Colon (tissue), 2 donors: Measurements from ENCODE around the gene SERPINE2.

Source experiments
- FAIRE-seq: peaks from 2 replicates; lab custom pipeline; 2012; peaks lifted over from hg19 to GRCh38; lab: Jason Lieb, UNC
- donor health status: control.
- donor health status: control.

SERPINE2 gene

DNA sequence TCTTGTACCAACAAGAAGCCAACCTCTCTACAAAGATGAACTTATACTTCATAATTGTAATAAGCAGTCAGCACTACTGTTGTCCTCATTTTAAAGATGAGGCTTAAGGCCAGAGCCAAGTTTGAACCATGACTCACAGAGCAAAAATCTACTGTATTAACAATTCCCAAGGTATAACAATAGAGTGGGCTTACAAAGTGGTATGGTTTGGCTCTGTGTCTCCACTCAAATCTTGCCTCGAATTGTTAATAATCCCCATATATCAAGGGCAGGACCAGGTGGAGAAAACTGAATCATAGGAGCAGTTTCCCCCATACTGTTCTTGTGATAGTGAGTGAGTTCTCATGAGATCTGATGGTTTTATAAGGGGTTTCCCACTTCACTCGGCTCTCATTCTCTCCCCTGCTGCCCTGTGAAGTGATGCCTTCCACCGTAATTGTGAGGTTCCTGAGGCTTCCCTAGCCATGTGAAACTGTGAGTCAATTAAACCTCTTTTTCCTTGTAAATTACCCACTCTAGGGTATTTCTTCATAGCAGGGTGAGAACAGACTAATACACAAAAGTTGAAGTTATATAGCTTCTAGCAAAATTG is 62.4 kb downstream of the SERPINE2 start:
- no peak for FAIRE-seq

DNA sequence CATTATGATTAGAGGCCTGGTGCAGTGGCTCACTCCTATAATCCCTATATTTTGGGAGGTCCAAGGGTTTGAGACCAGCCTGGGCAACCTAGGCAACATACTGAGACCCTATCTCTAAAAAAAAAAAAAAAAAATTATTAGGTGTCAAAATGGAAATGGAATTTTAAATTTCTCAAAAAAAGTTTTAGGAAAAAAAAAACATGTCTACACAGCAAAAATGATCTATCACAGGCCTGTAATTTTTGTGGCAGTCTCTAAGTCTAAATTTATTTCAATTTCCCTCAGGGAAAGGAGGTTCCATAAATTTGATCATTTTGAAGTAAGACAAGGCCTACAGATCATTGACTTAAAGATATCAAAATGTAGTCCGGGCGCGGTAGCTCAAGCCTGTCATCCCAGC is 65.5 kb downstream of the SERPINE2 start:
- FAIRE-seq = no peak

DNA sequence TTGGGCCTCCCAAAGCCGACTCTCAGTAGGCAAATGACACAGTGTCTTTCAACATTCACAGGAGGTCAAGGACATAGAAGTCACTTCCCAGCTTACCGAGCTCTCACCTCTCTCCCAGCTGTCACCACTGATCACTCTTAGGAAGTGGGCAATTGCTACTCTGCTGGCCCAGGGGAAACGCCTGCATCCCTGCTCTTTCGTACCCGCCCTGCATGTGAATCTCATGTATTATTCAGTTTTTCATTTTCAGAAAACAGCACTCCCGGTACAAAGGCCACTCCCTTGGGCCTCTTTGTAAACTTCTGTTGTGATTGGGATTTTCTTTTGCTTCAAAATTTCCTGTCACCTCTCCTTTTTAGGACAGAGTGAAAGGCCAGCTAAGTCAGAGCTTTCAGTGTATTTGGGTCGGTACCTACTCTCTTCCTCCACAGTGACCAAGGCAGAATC is 66.4 kb downstream of the SERPINE2 start:
- FAIRE-seq = no peak

DNA sequence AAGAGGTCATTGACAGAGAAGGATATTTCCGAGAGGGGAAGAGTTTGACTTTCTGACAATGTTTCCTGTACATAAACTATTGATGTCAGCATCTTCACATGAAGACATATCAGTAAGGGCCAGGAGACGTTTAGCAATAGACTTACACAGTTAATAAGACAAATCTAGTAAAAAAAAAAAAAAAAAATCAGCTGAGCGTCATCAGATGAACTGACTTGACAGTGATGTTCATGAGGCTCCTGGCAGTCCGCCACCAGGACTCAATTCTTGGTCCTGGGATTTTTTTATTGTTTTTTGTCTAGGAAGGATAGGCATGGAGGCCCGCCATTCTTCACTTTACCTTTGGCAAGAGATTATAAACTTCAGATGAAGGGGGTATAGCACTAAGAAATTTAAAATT is 67.4 kb downstream of the SERPINE2 start:
- FAIRE-seq = no peak

DNA sequence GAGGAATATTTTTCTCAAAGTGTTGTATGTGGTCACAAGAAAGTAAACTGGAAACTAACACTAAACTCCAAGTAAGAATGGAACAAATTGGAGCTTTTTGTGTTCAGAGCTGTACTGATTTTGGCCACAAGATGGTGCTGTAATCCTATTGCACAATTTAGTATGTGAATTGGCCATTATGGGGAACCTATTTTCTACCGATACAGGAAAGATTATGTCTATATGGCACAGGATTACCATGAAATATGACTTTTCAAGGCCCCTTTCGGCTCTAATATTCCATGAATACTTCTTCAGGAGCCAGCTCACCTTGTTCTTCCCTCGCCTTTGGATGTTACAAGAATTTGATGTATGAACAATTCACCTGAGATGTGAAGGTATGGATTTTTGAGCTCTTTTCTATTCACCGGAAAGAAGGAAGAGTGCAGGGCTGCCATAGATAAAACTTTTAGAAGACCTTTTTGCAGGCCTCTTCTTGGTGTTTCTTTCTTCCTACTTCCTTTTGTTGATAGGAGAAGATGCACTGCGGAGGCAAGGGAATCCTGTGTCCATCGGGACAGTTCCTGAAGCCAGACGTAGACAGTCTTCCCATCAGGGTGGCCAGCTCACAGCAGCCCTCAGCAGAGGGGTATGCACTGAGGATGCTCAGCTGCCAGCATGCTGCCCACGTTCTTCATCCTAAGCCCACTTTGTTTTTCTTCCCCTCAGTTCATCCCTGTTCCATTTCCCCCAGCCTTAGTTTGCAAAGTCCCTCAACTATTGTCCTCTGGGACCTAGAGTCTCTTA is 68.5 kb downstream of the SERPINE2 start:
- FAIRE-seq = peak; percentile 73

DNA sequence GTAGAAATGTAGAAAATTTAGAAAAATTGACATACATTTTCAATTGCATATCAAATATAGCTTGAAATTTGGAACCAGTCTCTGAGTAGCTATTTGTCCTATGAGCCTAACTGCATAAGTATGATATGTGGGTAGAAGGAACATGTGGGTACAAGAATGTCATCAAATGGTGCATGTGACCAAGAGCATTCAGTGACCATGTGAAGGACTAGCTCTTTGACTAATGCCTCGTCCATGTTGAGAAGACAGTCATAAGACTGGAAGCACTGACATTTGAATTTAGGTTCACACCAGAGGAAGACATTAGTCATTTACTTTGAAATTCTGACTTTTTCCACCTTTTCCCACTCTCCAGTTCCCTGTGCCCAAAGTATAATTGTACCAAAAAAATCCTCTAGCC is 69.2 kb downstream of the SERPINE2 start:
- FAIRE-seq = no peak

DNA sequence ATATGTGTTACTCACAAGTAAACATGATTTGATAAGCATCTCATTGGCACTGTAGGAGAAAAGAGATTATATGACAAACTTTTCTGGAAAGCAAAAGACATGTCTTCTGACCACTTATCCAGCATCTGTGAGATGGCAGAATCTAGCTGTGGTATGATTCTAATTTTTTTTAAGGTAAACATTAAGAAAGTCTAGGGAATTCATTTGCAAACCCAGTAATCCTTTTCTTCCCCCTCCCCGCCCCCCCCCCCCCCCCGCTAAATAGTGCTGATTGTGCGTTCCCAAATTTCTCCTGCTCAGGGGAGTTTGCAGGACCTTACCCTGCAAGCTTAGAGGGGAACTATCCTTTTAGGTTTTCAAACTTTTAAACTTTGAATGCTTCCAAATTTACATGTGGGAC is 69.8 kb downstream of the SERPINE2 start:
- FAIRE-seq = no peak

DNA sequence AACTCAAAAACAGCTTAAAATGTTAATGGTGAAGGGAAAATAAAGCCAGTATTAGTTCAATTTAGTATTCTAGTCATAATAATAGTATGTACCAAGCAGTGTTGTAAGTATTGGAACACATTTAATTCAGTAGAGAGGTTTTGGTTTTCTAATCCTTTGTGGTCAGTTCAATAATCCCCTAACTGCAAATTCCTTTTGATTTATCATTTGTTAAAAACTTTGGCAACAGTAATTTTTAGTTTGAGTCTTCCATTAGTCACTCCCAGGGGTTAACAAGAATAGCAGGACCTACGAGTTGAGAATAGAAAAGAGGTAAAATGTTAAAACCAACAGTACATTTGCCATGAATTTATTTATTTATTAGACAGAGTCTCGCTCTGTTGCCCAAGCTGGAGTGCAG is 71.1 kb downstream of the SERPINE2 start:
- FAIRE-seq = no peak

DNA sequence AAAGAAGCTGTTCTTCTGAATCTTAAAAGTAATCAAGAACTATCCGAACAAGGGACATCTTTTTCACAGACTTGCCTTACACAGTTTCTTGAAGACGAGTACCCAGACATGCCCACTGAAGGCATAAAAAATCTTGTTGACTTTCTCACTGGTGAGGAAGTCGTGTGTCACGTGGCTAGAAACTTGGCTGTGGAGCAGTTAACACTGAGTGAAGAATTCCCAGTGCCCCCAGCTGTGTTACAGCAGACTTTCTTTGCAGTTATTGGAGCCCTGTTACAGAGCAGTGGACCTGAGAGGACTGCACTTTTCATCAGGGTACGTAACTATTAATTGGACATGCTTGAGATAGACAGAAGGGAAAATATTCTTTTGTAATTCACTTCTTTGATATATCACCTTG is 79.4 kb downstream of the SERPINE2 start:
- FAIRE-seq = no peak

DNA sequence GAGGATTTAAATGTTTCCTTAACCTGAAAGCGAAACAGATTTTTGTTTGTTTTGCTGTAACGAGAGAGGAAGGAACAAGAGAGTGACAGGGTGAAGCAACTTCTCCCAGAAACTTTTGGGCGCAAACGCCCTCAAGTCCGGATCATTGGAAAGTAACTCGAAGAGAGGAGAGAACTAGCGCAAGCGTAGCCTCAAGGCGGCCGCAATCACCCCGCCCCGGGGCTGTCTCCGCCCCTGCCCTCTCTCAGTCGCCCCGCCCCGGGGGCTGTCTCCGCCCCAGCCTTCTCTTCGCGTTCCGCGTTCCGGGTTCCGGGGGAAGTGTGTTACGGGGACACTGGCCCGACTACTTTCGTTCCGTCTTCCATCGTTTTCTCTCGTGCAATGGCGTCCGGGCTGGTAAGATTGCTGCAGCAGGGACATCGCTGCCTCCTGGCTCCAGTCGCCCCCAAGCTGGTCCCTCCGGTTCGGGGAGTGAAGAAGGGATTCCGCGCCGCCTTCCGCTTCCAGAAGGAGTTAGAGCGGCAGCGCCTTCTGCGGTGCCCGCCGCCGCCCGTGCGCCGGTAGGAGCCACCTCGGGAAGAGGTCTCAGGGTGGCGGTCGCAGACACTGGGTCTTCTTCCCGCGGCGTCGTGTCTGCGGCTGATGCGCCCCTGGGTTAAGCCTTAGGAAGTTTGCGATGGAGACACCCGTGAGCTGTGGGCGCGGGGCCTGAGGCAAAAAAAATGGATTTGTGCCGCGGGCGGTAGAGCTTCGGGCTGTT is 81.8 kb downstream of the SERPINE2 start, which contains the start of gene MRPL44:
MRPL44 (plus strand) TSS at position 372 of the 760 bp plus-strand sequence; CDS start at position 382, 10 bp downstream.
- peak; percentile 45 for FAIRE-seq

DNA sequence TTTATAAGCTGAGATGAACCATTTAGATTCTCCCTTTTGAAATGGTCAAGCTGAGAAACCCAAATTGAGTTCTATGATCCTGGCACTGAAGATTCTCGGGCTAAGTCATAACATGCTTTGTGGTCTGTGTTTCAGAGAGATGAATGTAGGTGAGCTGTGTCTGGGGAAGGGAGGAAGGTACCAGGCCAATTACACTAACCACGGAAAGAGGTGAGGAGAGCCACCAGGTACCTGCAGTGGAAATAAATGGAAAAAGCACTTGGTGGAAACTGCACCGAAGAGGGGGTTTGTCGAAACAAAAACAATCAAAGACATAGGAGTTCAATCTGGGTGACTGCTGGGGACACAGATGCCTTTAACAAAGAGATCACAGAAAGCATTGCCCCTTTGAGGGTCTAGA is 82.8 kb downstream of the SERPINE2 start:
- FAIRE-seq = no peak

DNA sequence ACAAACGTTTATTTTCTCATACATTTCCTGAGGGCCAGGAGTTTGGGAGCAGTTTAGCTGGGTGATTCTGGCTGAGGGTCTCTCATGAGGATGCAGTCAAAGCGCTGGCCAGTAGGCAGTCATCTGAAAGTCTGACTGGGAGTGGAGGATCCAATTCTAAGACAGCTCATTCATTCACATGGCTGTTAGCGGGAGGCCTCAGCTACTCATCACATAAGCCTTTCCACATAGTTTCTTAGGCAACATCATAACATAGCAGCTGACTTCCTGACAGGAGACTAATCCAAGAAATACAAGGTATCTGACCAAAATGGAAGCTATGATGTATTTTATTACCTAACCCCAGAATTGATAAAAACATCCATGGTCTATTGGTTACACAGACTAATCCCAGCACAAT is 84.7 kb downstream of the SERPINE2 start:
- no peak for FAIRE-seq

DNA sequence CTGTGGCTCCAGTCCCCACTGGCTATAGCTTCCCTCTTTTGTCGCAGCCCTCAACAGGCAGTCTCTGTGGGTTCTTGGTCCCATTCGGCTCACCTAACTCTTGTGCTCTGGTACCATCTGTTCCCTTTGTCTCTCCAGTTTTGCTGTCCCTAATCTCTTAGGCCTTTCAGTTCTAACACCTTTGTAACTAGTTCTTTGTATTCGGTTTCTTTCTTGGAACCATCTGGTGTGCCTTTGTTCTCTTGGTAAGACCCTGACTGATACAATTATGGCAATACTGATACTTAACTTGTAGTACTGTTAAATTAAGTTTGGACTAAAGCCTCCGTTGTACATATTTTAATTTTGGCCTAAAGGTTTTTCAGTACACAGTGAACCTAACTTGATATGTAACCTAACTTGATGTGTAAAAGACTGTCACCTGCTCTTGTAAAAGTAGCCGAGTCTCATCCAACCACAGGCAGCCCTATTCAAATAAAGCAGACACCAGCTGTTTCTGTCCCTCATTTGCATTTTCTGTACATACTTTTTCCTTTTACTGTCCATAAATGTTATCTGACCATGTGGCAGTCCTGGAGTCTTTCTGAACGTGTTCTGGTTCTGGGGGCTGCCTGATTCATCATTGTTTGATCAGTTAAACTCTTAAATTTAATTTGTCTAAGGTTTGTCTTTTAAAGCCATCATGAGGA is 86.7 kb downstream of the SERPINE2 start:
- no peak for FAIRE-seq

DNA sequence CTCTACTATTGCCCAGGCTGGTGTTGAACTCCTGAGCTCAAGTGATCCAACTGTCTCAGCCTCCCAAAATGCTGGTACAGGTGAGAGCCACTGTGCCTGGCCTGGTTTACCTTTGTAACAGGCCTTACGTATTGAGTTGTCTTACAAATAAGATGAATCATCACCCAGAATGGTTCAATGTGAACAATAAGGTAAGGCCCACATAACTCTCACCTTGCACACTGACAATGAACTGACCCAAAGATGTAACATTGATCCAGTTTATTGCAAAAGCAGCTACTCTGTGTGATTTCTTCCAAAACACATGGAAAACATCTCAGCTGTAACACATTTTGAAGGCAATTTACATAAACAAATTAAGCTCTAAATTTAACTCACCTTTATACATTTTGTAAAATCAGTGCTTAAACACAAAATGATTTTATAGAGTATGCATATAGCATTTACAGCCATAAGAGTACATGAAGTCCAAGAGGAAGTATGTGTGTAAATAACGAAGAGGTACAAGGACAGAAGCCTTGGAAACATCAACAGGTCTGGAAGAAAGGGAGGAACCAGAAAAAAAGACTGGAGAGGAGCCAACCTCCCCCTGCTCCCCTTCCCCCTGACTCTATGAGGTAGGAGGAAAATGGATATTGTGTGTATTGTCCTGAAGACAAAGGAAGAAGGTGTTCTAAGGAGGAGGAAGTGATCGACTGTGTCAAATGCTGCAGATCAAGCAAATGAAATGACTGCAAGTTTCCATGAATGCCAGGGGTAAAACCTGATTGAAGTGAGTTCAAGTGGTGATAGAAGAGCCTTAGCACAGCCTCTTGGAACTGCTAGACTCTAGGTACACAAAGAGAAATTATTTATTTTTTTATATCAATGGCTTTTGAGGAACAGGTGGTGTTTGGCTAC is 88.4 kb downstream of the SERPINE2 start:
- FAIRE-seq = no peak

DNA sequence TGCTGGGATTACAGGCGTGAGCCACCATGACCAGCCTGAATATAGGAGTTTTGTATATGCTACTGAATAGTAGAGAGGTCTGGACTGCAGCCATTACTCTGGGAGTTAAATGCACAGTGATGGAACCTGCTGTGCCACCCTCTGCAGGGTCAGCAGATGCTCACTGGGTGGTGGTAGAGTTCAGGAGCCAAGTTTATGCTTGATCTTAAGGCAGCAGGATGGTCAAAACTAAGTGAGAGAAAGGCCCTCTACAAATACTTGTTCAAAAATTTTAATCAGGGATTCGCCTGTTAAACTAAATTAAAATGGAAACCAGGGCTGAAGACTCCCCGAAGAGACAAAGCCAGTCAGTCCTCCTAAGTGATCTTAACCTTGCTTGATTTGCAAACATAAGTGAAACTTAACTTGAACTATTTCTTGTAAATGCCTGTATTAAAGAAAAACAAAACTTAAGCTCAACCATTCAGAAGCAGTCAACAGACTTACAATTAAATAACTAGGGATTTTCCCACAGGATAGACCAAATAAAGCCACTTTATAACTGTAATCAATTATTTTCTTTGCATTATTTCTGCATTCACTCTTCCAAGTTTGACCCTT is 89.7 kb downstream of the SERPINE2 start:
- FAIRE-seq = no peak

DNA sequence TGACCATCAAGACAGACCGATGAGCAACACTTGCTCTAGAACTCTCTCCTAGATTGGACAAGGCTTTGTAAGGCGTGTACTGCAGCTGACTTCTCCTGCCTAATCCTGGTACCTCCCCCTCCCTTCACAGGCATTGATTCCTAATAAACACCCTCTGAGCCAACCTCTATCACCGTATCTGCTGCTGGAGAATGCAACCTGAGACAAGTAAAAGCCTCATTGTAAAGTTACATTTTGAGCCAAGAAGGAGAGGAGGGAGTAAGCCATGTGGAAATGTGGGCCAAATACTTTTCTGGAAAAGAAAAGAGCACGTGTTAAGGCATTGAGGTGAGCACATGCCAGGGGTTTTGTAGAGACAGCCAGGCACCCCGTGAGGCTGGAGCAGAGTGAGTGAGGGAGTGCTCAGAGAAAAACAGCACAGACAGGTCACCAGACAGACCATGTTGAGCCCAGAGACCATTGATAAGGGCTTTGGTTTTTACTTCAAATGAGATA is 91.3 kb downstream of the SERPINE2 start:
- no peak for FAIRE-seq

DNA sequence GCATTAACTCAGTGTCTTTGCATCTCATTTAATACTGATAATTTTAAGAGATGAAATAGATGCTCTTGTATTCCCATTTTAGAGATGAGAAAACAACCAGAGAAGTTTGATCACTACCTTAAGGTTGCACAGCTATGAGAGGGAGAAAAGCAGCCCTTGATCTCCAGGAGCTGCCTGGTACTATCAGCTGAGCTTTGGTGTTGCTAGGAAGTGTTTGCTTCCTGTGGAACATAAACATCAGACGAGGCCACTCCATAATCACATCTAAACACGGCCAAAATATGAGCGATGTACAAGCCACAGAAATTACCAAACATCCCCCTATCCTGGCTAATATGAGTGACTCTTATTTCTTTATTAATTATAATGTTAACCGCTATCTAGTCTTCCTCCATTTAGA is 93.3 kb downstream of the SERPINE2 start:
- FAIRE-seq = no peak

DNA sequence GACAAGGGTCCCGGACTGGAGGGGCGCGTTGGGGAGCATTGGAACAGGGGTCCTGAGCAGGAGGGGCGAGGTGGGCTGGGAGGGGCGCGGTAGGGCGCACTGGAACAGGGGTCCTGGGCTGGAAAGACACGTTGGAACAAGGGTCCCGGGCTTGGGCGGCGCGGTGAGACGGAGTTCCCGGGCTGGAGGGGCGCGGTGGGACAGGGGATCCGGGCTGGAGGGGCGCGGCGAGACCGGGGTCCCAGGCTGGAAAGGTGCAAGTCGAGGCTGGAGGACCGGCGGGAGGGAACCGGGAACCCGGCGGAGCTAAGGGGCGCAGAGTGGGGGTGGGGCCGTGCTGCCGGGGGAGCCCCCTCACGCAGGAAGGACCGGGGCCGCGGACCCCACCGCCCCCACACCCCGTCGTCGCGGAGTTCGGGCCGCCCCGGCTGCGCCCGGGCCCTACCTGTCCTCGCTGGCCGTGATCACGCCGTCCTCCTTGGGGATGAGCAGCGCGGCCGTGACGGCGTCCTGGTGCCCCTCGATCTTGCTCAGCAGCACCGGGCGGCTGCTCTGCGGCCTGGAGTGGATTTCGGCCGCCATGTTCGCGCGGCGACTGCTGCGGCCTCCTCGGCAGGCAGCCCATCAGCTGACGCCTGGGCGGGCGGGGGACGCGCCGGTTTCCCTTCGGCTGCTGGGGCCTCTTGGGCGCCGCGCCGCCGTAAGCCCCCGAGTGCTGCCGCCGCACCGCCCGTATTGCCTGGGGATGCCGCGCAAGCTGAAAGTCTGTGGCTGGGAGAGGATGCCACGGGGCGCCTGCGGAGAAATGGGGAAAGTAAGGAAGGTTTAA is 94.2 kb downstream of the SERPINE2 start, which contains the start of gene WDFY1:
WDFY1 (minus strand) TSS at position 633 of the 829 bp plus-strand sequence; CDS start at position 582, 51 bp downstream.
- no peak for FAIRE-seq

DNA sequence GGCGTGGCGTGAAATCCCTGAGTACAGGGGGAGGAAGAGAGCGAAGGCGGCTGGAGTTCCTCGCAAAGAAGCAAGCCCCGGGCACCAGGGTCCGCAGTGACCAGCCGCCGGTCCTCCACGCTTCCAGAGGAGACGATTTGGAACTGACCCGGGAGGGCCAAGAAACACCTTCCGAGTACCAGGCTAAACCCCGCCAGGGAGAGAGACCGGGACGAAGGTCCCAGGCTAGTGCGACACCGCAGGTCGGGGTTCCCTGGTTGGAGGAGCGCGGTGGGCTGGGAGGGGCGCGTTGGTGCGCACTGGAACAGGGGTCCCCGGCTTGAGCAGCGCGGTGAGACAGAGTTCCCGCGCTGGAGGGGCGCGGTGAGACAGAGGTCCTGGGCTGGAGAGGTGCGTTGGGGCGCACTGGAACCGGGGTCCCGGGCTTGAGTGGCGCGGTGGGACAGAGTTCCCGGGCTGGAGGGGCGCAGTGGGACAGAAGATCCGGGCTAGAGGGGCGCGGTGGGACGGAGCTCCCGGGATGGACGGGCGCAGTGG is 94.9 kb downstream of the SERPINE2 start:
- FAIRE-seq = no peak
